Body of pancreas (tissue), 4 donors: ENCODE data around the gene LRRC61. TPM values are rescaled to one million over a fixed set of nuclear protein-coding genes. Genes with fewer than 3 reads are reported as not detected.

Experiments
- ATAC-seq: fragments of 150-250 bp; one replicate; pipeline ENCODE4 v1.9.1; 2016
- DNase-seq, 4 donors: peaks; one replicate each; pipeline ENCODE4 v3.0.0-alpha.2; 2019
- H3K27ac ChIP-seq, 4 donors: fragments of 200-600 bp; sonication (generic); 1 replicate in 3 of 4; 2 replicates in 1 of 4; pipeline versions ENCODE4 v1.5.1 to v1.6.1; 2016 to 2019; ENCODE audit warnings: mild to moderate bottlenecking in 1 of 4, mixed read lengths in 1 of 4, moderate library complexity in 1 of 4
- H3K27me3 ChIP-seq, 2 donors: fragments of 200-600 bp; sonication (generic); one replicate each; pipeline ENCODE4 v1.6.0; 2016; ENCODE audit warnings: mild to moderate bottlenecking in 1 of 2
- H3K36me3 ChIP-seq, 2 donors: fragments of 200-600 bp; sonication (generic); replicated peaks in 1 of 2; 2 replicates each; pipeline ENCODE4 v1.5.1; 2016; ENCODE audit warnings: low read depth in 2 of 2; ENCODE audit not compliant: insufficient read depth in 1 of 2
- H3K4me1 ChIP-seq: fragments of 200-600 bp; sonication (generic); one replicate; pipeline ENCODE4 v1.6.0; 2016
- H3K4me3 ChIP-seq, 2 donors: fragments of 200-600 bp; sonication (generic); 1 replicate in 1 of 2; 2 replicates in 1 of 2; pipeline ENCODE4 v1.5.1; 2016 to 2019
- H3K9me3 ChIP-seq, 3 donors: fragments of 200-600 bp; sonication (generic); 1 replicate in 2 of 3; 2 replicates in 1 of 3; pipeline ENCODE4 v1.5.1; 2016
- CTCF ChIP-seq, 7 experiments: fragments of 450-650 bp in 4 of 7; fragments of 200-600 bp in 3 of 7; sonication (generic) in 3 of 7; IDR thresholded peaks; one replicate each; pipeline ENCODE4 v1.5.1; 2016 to 2019; ENCODE audit warnings: antibody characterized with exemption in 7 of 7
- POLR2A ChIP-seq, 3 donors: fragments of 450-650 bp; IDR thresholded peaks; one replicate each; pipeline ENCODE4 v1.6.1; 2016; ENCODE audit warnings: antibody characterized with exemption in 3 of 3, mild to moderate bottlenecking in 2 of 3
- WGBS, 2 donors: methylation state at CpG; one replicate each; pipeline ENCODE4 v1.1.5; 2017; 5-methylcytosine and 5-hydroxymethylcytosine counted together
- intact Hi-C: fragments of 100-400 bp; cut with DNase I; formaldehyde crosslinking; loops from one replicate; pipeline ENCODE4 v1.15.1; 2023
- total RNA-seq, 2 donors: library from RNA; depleted of rRNA; stranded (reverse); fragments of >200 nt; gene quantifications; one replicate each; pipeline ENCODE4 v1.1.0, GENCODE V29; 2016

The LRRC61 gene
- total RNA-seq, 2 donors from 2014 or later: 4.9 to 25.2 TPM

GRCh38 chr7:150357771-150358427, 34.7 kb downstream of the LRRC61 start:
- TF ChIP-seq CTCF (IDR thresholded peaks at IDR 0.05) (no peak), POLR2A (IDR thresholded peaks at IDR 0.05) (no peak)
- H3K4me3 ChIP-seq: no peak overlapping the region
- intact Hi-C loops: no loop called here
- peaks cover 22% of the 10 kb centered on the region for H3K4me1 ChIP-seq
- no peak for ATAC-seq
- no peaks in the 10 kb centered on the region for H3K36me3 ChIP-seq
- H3K27ac ChIP-seq: no peak overlapping the region
- no peaks in the 10 kb centered on the region for H3K9me3 ChIP-seq
- DNase-seq: no peak
- WGBS, 2 donors: 81 to 91% methylated on average over 13 of the region's 13 CpGs
- no peaks in the 10 kb centered on the region for H3K27me3 ChIP-seq

- H3K27ac ChIP-seq: no peak overlapping the region
- WGBS, 2 donors: 86 to 90% methylated on average over 4 of the region's 4 CpGs
- no peak for TF ChIP-seq POLR2A (IDR thresholded peaks at IDR 0.05)
- TF ChIP-seq CTCF (IDR thresholded peaks at IDR 0.05): no peak
- H3K4me1 ChIP-seq: peaks cover 22% of the 10 kb centered on the region
- ATAC-seq: no peak
- no peak overlapping the region for H3K4me3 ChIP-seq
- intact Hi-C loops: no loop called here
- H3K27me3 ChIP-seq: no peaks in the 10 kb centered on the region
- no peak for DNase-seq
- H3K9me3 ChIP-seq: no peaks in the 10 kb centered on the region
- no peaks in the 10 kb centered on the region for H3K36me3 ChIP-seq
These were observed 35.3 kb downstream of the LRRC61 start for GRCh38 chr7:150358433-150358832.

- Histone ChIP-seq H3K4me3 (no peak overlapping the region), H3K36me3 (no peaks in the 10 kb centered on the region), H3K9me3 (no peaks in the 10 kb centered on the region), H3K27ac (no peak overlapping the region), H3K27me3 (no peaks in the 10 kb centered on the region), H3K4me1 (peaks cover 22% of the 10 kb centered on the region)
- TF ChIP-seq CTCF (IDR thresholded peaks at IDR 0.05) (no peak), POLR2A (IDR thresholded peaks at IDR 0.05) (no peak)
- WGBS, 2 donors: 84 to 90% methylated on average over 4 of the region's 4 CpGs
- no peak for ATAC-seq
- intact Hi-C loops: no loop called here
- DNase-seq: no peak
These were observed 36.0 kb downstream of the LRRC61 start for GRCh38 chr7:150358988-150359621.

- 80 to 93% methylated on average over 2 of the region's 2 CpGs for WGBS, 2 donors
- Histone ChIP-seq H3K9me3 (no peaks in the 10 kb centered on the region), H3K27me3 (no peaks in the 10 kb centered on the region), H3K4me3 (no peak overlapping the region), H3K36me3 (no peaks in the 10 kb centered on the region), H3K27ac (no peak overlapping the region), H3K4me1 (peaks cover 18% of the 10 kb centered on the region)
- DNase-seq (no peak), ATAC-seq (no peak)
- intact Hi-C loops: no loop called here
- no peak for TF ChIP-seq POLR2A (IDR thresholded peaks at IDR 0.05)
- TF ChIP-seq CTCF (IDR thresholded peaks at IDR 0.05): no peak
These were observed 36.6 kb downstream of the LRRC61 start for GRCh38 chr7:150359622-150360362.
